Measurements from ENCODE around the gene NUP133.
"Not testable (repeated sequence)": the region's sequence is repeated elsewhere in the genome, so short reads cannot be mapped to it uniquely, and the experiment has no call there.

NUP133 gene

DNA sequence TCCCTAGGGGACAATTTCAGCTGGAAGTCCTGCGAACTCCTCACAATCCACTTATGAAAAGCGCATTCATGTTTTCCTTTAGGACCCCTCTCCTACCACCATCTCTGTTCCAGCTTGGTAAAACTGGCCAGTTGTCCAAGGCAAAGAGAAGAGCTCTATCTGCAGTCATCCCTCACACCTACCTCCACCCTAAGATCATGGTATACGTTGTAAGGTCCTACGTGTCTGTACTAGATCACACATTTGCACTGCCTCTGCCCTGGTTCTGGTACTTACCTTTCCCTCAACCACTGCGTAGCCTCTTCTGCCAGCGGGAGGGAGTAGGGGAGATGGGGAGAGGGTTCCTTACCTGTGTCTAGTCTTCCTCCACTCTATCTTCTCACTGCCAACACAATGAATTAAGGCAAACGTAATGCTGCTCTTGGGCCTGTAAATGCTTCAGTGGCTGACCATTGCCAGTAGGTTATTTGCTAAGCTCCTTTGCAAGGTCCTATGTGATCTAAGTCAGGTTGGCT lies 739 bp upstream of the NUP133 start:
- peak in 3 of 14 donors; percentile 16 to 27 (median 23) for DNase-seq

GRCh38 chr1:229507502-229507901 lies 639 bp downstream of the NUP133 start:
- no peak for DNase-seq

DNA sequence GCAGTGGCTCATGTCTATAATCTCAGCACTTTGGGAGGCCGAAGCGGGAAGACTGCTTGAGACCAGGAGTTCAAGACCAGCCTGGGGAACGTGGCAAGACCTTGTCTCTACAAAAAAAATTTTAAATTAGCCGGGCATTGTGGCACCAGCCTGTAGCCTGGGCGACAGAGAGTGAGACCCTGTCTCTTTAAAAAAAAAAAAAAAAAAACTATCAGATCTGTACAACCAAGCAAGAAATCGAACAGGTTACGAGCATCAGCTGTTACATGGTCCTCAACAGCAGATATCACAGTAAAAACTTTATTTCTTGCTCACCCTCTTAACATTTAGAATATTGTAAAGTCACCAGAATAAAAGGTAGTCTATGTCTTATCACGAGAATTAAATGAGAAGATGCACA lies 1.5 kb downstream of the NUP133 start:
- DNase-seq = no peak

- DNase-seq = no peak
Observed at GRCh38 chr1:229495782-229496181, 12.4 kb downstream of the NUP133 start.

DNA sequence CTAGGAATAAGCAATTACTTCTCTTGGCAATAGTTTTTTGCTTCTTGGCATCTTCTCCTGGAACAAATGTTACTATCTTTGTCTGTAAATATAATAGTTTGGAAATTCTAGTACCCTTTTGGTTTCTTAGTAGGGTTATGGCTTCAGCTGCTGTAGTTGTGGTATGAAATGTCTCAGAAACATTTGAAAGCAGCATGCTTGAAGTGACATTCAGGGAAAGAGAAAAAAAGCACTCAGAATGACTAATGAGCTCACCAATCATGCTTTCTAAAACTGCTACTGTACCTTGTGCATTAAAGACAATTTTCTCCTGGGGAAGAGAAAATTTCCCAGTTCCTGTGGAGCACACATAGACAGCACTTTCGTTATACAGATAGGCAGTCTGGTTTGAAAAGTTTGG lies 21.0 kb downstream of the NUP133 start:
- DNase-seq = no peak

- no peak for DNase-seq
Observed at GRCh38 chr1:229485318-229485717, 22.8 kb downstream of the NUP133 start.

GRCh38 chr1:229482511-229482910 lies 25.6 kb downstream of the NUP133 start:
- DNase-seq = no peak

DNA sequence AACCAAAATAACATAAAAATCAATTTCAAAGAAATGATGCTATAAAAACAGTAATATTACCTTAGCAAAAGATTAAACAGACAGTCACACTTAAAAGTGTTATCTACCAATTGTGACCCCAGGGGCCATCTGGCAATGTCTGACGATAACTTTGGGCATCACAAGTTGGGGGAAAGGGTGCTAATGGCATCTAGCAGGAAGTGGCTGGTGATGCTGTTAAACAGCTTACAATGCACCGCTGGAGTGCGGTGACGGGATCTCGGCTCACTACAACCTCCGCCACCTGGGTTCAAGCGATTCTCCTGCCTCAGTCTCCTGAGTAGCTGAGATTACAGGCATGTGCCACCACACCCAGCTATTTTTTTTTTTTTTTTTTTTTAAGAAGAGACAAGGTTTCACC lies 27.6 kb downstream of the NUP133 start:
- no peak for DNase-seq

DNA sequence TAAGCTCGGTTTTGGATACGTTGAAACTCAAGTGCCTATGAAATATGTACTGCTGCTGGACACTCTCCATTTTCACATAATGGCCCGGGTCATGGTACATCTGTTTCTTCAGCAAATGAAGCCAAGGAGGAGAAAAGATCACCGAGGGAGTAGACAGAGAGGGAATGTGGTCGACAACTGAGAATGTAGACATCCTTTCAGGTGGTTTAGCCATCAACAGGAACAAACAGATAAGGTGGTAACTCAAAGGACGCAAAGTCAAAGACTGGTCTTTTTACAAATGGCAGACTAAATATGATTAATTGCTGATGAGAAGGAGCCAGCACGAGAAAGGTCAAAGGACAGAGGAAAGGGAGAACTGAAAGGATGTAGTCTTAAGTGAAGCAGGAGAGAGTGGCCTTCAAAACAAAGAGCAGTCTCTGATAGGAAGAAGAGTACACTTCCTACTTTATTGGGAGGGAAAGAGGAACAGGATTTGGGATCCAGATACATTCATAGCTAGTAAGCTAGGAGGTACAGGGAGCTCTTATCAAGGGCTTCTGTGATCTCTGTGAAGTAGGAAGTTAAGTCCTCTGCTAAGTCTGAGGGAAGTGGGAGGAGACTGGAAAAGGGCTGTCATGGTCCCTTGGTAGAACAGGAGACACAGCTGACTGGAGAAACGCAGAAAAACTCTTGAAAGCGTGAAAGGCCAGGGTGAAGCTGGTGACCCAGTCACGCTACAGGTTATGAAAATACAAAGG lies 28.3 kb downstream of the NUP133 start:
- DNase-seq = no peak

DNA sequence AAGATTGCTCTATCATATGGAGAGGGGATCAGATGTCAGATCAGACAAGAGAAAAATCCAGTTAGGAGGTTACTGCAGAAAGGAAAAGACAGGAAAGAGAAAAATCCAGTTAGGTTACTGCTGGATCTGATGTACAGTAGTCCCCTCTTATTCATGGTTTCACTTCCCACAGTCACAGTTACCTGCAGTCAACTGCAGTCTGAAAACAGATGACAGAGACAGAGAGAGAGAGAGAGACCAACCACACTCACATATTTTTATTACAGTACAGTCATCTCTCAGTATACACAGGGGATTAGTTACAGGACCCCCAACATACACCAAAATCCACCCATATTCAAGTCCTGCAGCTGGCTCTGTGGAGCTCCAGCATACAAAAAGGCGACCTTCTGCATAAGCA lies 29.3 kb downstream of the NUP133 start:
- no peak for DNase-seq

GRCh38 chr1:229475859-229476258 lies 32.3 kb downstream of the NUP133 start:
- not testable (repeated sequence) for DNase-seq

DNA sequence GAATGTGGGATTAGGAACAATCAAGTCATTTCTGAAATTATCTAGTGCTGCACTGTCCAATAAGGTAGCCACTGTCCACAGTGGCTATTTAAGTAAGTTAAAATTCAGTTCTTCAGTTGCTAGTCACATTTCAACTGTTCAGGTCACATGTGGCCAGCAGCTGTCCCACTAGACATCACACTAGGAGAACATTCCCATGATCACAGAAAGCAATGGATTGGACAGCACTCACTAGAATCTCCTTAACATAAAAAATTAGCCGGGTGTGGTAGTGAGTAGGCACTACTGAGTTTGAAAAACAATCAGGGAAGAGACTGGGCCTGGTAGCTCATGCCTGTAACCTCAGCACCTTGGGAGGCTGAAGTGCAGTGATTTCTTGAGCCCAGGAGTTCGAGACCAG lies 33.6 kb downstream of the NUP133 start:
- no peak for DNase-seq

- DNase-seq = no peak
Observed at GRCh38 chr1:229471175-229471574, 37.0 kb downstream of the NUP133 start.

GRCh38 chr1:229470406-229471043 lies 37.6 kb downstream of the NUP133 start:
- no peak for DNase-seq

GRCh38 chr1:229466887-229467286 lies 41.3 kb downstream of the NUP133 start:
- DNase-seq = no peak

GRCh38 chr1:229464672-229465071 lies 43.5 kb downstream of the NUP133 start:
- no peak for DNase-seq

- peak in 3 of 14 donors; percentile 21 to 76 (median 24) for DNase-seq
Observed at GRCh38 chr1:229461032-229461668, 47.0 kb downstream of the NUP133 start.

DNA sequence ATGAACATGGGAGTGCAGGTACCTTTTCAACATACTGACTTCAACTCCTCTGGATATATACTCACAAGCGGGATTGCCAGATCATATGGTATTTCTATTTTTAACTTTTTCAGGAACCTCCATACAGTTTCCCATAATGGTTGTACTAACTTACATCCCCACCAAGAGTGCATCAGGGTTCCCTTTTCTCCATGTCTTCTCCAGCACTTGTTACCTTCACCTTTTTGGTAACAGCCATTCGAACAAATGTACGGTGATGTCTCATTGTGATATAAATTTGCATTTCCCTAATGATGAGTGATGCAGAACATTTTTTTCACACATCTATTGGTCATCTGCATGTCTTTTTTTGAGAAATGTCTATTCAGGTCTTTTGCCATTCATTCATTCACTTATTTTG lies 48.3 kb downstream of the NUP133 start:
- no peak for DNase-seq

DNA sequence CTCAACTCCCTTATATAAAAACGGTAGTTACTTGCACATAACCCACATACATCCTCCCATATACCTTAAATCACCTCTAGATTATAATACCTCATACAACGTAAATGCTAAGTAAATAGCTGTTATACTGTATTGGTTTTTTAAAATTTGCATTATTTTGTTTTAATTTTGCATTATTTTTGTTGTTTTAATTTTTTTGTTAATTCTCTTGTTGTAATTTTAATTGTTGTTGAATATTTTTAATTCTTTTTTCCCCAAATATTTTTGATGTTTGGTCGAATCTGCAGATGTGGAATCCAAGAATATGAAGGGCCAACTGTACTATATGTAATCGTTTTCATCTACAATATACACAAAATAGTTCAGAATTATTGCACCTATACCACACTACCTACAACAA lies 50.7 kb downstream of the NUP133 start:
- no peak for DNase-seq

DNA sequence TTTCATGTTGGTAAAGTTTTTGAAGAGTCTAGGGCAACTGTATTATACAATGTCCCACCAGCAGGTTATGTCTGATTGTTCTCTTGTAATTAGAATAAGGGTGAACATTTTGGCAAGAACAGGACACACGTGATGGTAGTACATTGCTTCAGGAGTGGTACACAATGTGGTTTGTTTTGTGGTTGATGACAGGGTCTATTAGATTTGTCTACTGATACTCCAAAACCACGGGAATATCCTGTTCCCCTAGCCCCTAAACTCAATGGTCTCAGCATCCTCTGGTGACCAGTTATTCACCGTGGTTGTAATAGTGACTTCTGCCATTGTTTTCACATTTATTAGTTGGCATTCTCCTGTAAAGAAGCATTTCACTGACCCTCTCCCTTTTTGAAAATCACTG lies 52.1 kb downstream of the NUP133 start:
- DNase-seq = no peak

DNA sequence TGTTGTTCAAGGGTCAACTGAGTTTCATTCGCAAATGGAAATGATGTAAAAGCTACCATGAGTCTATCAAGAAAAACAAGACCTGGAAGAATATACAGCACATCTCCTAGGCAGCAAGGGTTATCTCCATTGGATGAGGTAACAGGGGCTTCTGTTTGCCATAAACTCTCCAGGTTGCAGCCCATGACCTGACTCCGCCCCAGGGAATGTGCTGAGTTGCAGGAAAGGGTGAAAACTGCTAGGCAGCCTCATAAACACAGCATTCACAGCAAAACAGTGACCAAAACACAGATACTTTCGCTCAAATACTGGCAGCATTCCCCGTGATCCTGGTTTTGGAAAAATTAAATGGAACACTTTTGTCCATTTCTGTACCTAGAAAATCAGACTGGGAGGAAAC lies 54.1 kb downstream of the NUP133 start:
- no peak for DNase-seq

DNA sequence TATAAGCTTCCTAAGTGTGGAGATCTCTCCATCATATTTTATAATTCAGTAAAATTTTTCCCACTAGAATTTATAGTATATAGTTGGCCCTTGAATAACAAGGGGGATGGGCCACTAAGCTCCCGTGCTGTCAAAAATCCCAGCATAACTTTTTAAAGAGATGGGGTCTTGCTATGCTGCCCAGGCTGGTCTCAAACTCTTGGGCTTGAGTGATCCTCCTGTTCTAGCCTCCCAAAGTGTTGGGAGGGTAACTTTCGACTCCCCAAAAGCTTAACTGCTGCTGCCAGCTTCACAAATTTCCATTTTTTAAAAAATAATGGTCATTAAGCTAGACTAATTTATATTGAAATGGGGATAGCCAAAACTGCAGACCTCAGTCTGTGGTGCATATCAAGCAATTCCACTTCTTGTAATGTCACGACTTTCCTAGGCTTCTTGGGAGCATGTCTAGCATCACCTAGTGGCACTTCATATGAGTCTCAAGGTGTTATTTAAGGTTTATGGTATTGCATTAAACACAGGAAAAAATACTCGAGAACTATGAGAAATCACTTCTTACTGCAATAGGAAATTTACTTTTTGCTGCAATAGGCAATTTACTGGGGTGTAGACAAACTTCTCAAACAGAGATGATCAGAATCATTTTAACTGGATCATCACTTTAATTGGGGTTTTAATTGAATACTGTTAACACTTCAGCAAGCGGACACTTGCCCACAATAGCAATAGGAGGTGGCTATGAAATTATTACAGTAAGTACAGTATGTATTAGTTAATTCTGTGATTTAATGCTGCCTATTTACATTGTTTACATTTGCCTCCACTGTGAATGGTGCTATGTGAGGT lies 55.0 kb downstream of the NUP133 start:
- peak in 1 of 14 donors; percentile 12 for DNase-seq

DNA sequence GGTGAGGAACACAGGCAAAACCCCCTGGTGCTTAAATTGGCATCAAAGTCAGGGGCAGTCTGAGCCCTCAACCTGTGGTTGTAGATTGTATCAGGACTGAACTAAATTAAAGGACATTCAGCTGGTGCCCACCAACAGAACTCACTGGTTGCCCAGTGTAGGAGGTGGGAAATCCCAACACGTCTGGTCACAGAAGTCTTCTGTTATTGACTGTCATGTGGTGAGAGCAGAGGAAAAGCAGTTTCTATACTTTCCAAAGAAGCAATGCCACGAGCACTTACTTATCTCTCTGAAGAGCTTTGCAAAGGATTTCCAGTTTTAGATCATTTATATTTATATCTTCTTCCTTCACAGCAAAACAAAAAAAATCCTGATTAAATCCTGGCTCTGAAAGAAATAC lies 59.3 kb downstream of the NUP133 start:
- DNase-seq = no peak

All from C1 segment of cervical spinal cord (tissue), 14 donors.